Measurements from ENCODE around the gene CCDC107. TPM values are rescaled to one million over a fixed set of nuclear protein-coding genes. Genes with fewer than 3 reads are reported as not detected.

Gene CCDC107
- total and polyA plus RNA-seq, 2 of the 13 experiments (the other 11 are each of a cell fraction or from before 2014, with no cell fraction given): 7.1 to 15.2 TPM

DNA sequence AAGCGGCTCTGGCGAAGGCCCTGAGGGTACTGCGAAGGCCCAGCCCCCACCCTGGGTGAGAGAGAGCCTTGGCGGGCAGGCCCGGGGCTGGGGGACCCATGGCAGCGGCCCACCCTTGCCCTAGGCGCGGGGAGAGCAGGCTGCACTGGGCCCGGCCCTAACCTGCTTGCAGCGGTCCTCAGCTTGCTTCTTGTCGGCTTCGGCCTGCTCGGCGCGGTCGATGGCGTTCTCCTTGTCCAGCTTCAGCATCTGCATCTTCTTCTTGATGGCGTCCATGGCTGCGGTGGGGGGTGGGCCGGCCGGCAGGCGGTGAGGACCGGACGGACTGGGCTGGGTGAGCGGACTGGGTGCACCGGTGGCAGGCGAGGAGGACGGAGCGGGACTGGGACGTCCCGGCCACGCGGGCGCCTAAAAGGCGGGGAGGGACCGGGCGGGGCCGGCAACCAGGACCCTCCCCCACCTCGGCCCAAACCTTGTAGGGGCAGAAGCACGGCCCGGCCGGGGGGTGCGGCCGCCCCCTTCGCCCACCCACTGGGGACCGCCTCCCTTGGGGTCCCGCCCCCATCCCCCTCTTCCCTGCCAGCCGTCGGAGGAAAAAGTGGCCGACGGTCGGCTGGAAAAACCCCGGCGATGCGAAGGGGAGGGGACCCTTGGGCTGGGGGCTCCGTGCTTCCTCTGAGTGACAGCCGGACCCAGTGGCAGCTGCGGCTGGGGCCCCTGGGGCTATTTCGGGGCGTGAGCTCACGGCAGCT lies 31.6 kb downstream of the CCDC107 start, which contains the start of gene TPM2:
TSS of gene TPM2 (minus strand) at position 384 of the 752 bp plus-strand sequence. CDS start at position 276, 108 bp downstream.
- Histone ChIP-seq H3K9ac (ENCODE audit: insufficient read depth, low read depth, low read length) (peak within 1 kb of the TSS; percentile 68), H3K4me1 (ENCODE audit: insufficient read depth, low read length) (peaks cover 64% of the 10 kb centered on the region), H3K36me3 (replicated peaks in 1 of 2; ENCODE audit: control insufficient read depth in 1 of 2, insufficient read depth in 2 of 2, low read length in 2 of 2) (no peaks in the 10 kb centered on the region), H2AFZ (ENCODE audit: low read length) (no peak within 1 kb of the TSS), H3K9me3 (ENCODE audit: low read length) (no peaks in the 10 kb centered on the region), H3K27ac (ENCODE audit: extremely low read length, insufficient read depth, low read length) (no peak within 1 kb of the TSS), H3K79me2 (ENCODE audit: insufficient read depth, low read length) (no peaks in the 10 kb centered on the region), H3K4me3 (replicated peaks in 1 of 3; ENCODE audit: insufficient read depth in 1 of 3, low read depth in 2 of 3, low read length in 3 of 3) (peak within 1 kb of the TSS; percentile 75 to 84 (median 81); a peak in 5 of 6 replicates), H4K20me1 (ENCODE audit: insufficient read depth, low read length) (no peaks in the 10 kb centered on the region), H3K4me2 (ENCODE audit: low read depth, low read length) (peak within 1 kb of the TSS; percentile 90), H3K27me3 (ENCODE audit: control insufficient read depth in 1 of 2, insufficient read depth in 2 of 2, low read length in 2 of 2) (no peaks in the 10 kb centered on the region)
- FAIRE-seq (no peak), DNase-seq (ENCODE audit: low spot score) (no peak), ATAC-seq (peak; percentile 2; the same call in 1 of the 3 replicates)
- intact Hi-C loops (cut with micrococcal nuclease; ENCODE audit: unreplicated experiment) (loop anchor here (10.0 kb wide), 1 partner anchor 45 kb away; no protein-coding TSS in a partner anchor), in situ Hi-C loops (cut with HindIII; ENCODE audit: extremely low pct_ligation_motif_present, low pct_unique_long_range_greater_than_20kb) (no loop called here)
- no TSS peak for BruUV-seq (replicated peaks)
- POLR2A ChIA-PET: interaction anchor here (0.9 to 6.1 kb wide), 11 partner anchors 15 to 139 kb away, joined by 3 to 68 read pairs (median 9); partner anchors contain the start of genes ARHGEF39, CA9, CCDC107 and CREB3
- 93% methylated on average over 43 of the region's 61 CpGs for WGBS (ENCODE audit: low lambda C conversion rate)
- CTCF ChIA-PET (ENCODE audit: low intra/inter-chr PET ratio, low total read pairs): no interaction called here
- TF ChIP-seq, protein P1, sequence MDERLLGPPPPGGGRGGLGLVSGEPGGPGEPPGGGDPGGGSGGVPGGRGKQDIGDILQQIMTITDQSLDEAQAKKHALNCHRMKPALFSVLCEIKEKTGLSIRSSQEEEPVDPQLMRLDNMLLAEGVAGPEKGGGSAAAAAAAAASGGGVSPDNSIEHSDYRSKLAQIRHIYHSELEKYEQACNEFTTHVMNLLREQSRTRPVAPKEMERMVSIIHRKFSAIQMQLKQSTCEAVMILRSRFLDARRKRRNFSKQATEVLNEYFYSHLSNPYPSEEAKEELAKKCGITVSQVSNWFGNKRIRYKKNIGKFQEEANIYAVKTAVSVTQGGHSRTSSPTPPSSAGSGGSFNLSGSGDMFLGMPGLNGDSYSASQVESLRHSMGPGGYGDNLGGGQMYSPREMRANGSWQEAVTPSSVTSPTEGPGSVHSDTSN (CRISPR knock-in tag; IDR thresholded peaks at IDR 0.05): no peak
- TF ChIP-seq ZFP36L2 (CRISPR knock-in tag; IDR thresholded peaks at IDR 0.05) (no peak), FOXP1 (IDR thresholded peaks at IDR 0.05) (no peak), FOXP1 (CRISPR knock-in tag; IDR thresholded peaks at IDR 0.05) (no peak), ZNF180 (CRISPR knock-in tag; IDR thresholded peaks at IDR 0.05; ENCODE audit: borderline replicate concordance, low read depth) (no peak), MYC (CRISPR knock-in tag; IDR thresholded peaks at IDR 0.05; ENCODE audit: borderline replicate concordance) (no peak), TBL1XR1 (IDR thresholded peaks at IDR 0.05; ENCODE audit: borderline replicate concordance, low read length, partially characterized antibody) (no peak), ZFP1 (CRISPR knock-in tag; IDR thresholded peaks at IDR 0.05) (no peak), TCF12 (IDR thresholded peaks at IDR 0.05) (no peak), TCF12 (CRISPR knock-in tag; IDR thresholded peaks at IDR 0.05) (no peak), IRF2 (CRISPR knock-in tag; IDR thresholded peaks at IDR 0.05) (no peak), NRL (CRISPR knock-in tag; IDR thresholded peaks at IDR 0.05; ENCODE audit: borderline replicate concordance) (no peak), ZNF263 (CRISPR knock-in tag; IDR thresholded peaks at IDR 0.05) (no peak), ZNF660 (CRISPR knock-in tag; IDR thresholded peaks at IDR 0.05; ENCODE audit: borderline replicate concordance, low read depth) (no peak), ZNF556 (CRISPR knock-in tag; IDR thresholded peaks at IDR 0.05; ENCODE audit: borderline replicate concordance) (no peak), ZSCAN12 (CRISPR knock-in tag; IDR thresholded peaks at IDR 0.05) (no peak), MTA1 (CRISPR knock-in tag; IDR thresholded peaks at IDR 0.05; ENCODE audit: borderline replicate concordance) (0 out of 2 replicates have a peak, but pooled peaks have one; percentile 7), JUN (CRISPR knock-in tag; IDR thresholded peaks at IDR 0.05) (no peak), ARHGAP35 (CRISPR knock-in tag; IDR thresholded peaks at IDR 0.05; ENCODE audit: borderline replicate concordance) (no peak), ZNF20 (CRISPR knock-in tag; IDR thresholded peaks at IDR 0.05) (no peak)
- TF ChIP-seq, protein P2, sequence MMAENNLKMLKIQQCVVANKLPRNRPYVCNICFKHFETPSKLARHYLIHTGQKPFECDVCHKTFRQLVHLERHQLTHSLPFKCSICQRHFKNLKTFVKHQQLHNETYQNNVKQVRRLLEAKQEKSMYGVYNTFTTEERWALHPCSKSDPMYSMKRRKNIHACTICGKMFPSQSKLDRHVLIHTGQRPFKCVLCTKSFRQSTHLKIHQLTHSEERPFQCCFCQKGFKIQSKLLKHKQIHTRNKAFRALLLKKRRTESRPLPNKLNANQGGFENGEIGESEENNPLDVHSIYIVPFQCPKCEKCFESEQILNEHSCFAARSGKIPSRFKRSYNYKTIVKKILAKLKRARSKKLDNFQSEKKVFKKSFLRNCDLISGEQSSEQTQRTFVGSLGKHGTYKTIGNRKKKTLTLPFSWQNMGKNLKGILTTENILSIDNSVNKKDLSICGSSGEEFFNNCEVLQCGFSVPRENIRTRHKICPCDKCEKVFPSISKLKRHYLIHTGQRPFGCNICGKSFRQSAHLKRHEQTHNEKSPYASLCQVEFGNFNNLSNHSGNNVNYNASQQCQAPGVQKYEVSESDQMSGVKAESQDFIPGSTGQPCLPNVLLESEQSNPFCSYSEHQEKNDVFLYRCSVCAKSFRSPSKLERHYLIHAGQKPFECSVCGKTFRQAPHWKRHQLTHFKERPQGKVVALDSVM (CRISPR knock-in tag; IDR thresholded peaks at IDR 0.05): no peak
- TF ChIP-seq, protein P3, sequence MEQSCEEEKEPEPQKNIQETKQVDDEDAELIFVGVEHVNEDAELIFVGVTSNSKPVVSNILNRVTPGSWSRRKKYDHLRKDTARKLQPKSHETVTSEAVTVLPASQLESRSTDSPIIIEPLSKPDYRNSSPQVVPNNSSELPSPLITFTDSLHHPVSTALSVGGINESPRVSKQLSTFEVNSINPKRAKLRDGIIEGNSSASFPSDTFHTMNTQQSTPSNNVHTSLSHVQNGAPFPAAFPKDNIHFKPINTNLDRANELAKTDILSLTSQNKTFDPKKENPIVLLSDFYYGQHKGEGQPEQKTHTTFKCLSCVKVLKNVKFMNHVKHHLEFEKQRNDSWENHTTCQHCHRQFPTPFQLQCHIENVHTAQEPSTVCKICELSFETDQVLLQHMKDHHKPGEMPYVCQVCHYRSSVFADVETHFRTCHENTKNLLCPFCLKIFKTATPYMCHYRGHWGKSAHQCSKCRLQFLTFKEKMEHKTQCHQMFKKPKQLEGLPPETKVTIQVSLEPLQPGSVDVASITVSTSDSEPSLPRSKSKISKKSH (CRISPR knock-in tag; IDR thresholded peaks at IDR 0.05; ENCODE audit: borderline replicate concordance): no peak
